Memory B cell (primary cell): ENCODE data around the gene TTC13.

Experiments
- ATAC-seq: fragments of 150-1000 bp; cut with Tn5 transposase; 2 replicates; pipeline ENCODE4 v1.10.0; 2021; ENCODE audit warnings: low read depth, mild to moderate bottlenecking, moderate library complexity
- DNase-seq, 2 donors: peaks; one replicate each; pipeline ENCODE4 v3.0.0; 2022; ENCODE audit warnings: low spot score in 2 of 2
- H3K27ac Mint-ChIP-seq: one replicate; pipeline ENCODE4 v1.8.0; 2022; ENCODE audit warnings: mild to moderate bottlenecking, moderate library complexity, mixed read lengths
- H3K27me3 Mint-ChIP-seq: one replicate; pipeline ENCODE4 v1.8.0; 2022; ENCODE audit warnings: mixed read lengths
- H3K36me3 Mint-ChIP-seq: one replicate; pipeline ENCODE4 v1.8.0; 2022; ENCODE audit warnings: mild to moderate bottlenecking, mixed read lengths
- H3K4me1 Mint-ChIP-seq: one replicate; pipeline ENCODE4 v1.8.0; 2022; ENCODE audit warnings: mixed read lengths
- H3K4me3 Mint-ChIP-seq: one replicate; pipeline ENCODE4 v1.8.0; 2022; ENCODE audit warnings: mild to moderate bottlenecking, moderate library complexity, mixed read lengths
- H3K9me3 Mint-ChIP-seq: one replicate; pipeline ENCODE4 v1.8.0; 2022; ENCODE audit warnings: mixed read lengths

TTC13 gene

DNA sequence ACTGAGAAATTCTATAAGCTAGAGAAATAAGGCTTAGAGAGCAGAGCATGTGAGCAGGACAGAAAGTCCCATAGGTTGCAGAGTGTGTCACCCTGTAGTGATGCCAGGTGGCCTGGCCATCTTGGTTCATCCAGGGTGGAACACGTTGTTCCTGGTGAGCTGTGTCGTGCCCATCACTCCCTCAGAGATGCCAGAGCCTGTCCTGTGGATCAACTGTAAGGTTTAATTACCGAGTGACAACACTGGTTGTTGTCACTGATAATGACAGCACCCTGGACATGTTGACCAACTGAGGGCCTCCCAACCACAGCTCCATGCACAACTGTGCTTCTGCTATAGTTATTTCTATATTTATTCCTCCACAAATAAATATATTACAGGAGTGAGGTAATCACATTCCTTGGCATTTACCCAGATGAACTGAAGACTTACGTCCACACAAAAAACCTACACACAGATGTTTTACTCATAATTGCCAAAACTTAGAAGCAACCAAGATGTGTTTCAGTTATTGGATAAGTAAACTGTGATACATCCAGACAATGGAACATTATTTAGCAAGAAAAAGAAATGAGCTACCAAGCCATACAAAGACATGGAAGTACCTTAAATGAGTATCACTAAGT is 116.6 kb downstream of the TTC13 start:
- no peak overlapping the region for H3K4me3 Mint-ChIP-seq
- H3K27me3 Mint-ChIP-seq, result no peaks in the 10 kb centered on the region
- DNase-seq (no peak), ATAC-seq (no peak)
- H3K36me3 Mint-ChIP-seq, result no peaks in the 10 kb centered on the region
- no peak overlapping the region for H3K27ac Mint-ChIP-seq
- H3K9me3 Mint-ChIP-seq, result no peaks in the 10 kb centered on the region
- peaks cover 9% of the 10 kb centered on the region for H3K4me1 Mint-ChIP-seq

DNA sequence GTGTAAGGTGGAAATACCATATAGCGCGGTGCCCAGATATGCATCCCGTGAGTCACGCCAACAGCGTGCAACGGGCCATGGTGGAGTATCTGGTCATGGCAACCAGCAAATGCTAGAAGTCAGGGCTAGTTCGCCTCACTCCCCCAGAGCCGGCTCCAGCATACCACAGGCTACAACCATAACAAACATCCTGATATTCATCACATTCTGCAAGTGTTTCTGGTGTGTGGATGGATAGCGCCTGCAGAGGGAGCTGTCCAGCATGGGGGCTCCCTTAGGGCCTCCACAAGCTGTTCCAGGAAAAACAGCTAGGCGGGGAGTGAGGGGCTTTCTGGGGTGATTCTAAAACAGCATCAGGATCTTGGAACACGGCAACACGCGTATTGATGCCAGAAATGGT is 117.2 kb downstream of the TTC13 start:
- Mint-ChIP-seq H3K27ac (no peak overlapping the region), H3K4me1 (peaks cover 6% of the 10 kb centered on the region), H3K36me3 (no peaks in the 10 kb centered on the region), H3K9me3 (no peaks in the 10 kb centered on the region), H3K4me3 (no peak overlapping the region), H3K27me3 (no peaks in the 10 kb centered on the region)
- DNase-seq (no peak), ATAC-seq (no peak)

DNA sequence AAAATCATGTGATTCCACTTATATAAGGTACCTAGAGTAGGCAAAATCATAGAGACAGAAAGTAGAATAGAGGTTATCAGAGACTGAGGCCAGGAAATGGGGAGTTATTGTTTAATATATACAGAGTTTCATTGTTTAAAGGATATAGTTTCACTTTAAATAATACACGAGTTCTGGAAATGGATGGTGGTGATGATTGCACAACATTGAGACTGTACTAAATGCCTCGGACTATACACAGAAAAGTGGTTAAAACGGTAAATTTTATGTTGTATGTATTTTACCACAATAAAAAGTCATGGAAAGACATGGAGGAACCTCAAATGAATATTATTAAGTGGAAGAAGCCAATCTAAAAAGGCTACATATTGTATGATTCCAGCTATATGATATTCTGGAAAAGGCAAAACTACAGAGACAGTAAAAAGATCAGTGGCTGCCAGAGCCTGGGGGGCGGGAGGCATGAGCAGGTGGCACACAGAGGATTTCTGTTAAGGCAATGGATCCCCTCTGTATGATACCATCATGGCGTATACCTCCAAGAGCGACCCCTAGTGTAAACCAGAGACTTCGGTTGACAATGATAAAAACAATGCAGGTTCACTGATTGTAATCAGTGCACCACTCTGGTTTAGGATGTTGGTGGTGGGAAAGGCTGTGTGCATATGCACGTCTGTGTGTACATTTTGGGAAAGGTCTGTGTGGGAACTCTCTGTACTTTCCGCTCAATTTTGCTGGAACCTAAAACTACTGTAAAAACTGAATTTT is 117.9 kb downstream of the TTC13 start:
- H3K4me3 Mint-ChIP-seq, result no peak overlapping the region
- no peak for ATAC-seq
- no peaks in the 10 kb centered on the region for H3K9me3 Mint-ChIP-seq
- H3K36me3 Mint-ChIP-seq, result no peaks in the 10 kb centered on the region
- DNase-seq, result no peak
- no peaks in the 10 kb centered on the region for H3K27me3 Mint-ChIP-seq
- H3K4me1 Mint-ChIP-seq, result peaks cover 6% of the 10 kb centered on the region
- no peak overlapping the region for H3K27ac Mint-ChIP-seq

- Mint-ChIP-seq H3K27me3 (no peaks in the 10 kb centered on the region), H3K4me3 (no peak overlapping the region), H3K4me1 (peaks cover 6% of the 10 kb centered on the region), H3K36me3 (peaks cover 3% of the 10 kb centered on the region), H3K9me3 (no peaks in the 10 kb centered on the region), H3K27ac (no peak overlapping the region)
- DNase-seq (no peak), ATAC-seq (no peak)
Observed at GRCh38 chr1:230858918-230859729, 119.5 kb downstream of the TTC13 start.

DNA sequence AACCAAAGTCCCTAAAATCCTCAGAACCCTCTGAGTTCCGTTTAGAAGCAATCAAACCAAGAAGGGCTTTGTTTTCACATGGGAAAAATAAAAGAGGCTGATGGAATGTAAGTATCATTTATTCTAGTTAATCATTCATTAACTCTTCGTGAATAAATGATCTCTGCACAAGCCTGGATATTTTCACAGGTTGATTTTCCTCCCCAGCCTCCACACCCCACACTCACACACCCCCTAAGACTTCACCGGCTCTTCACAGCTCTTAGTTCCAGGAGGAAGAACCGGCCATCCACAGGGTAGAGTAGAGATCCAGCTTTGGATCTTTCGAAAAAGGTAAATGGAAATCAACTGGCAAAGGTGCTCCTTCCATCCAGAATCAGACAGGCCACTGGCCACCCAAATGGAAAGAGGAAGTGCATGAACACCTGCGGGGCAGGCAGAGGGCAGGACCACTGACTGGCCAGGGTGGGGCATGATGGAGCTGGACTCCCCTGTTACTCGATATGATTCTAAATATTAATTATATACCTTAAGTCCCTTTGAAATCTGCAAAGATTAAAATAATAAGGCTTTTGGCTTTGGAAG is 120.3 kb downstream of the TTC13 start:
- H3K27me3 Mint-ChIP-seq, result no peaks in the 10 kb centered on the region
- H3K9me3 Mint-ChIP-seq, result no peaks in the 10 kb centered on the region

DNA sequence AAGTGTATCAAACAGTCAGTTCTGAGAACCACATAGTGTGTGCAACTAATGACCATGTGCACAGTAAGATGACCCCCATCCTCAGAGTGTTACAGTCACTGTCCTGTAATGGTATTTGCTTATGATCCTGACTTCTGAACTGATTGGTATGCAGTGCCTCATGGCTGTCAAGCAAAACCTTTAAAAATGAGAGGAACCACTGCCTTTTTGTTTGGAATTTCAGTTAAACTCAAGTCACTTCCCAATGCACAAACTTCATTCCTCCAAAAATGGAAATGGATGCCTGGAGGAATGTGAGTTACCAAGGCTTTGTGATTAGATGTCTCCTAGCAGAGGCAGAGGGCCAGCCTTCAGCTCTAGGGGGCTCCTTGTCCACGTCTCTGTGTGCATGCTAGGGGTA is 120.8 kb downstream of the TTC13 start:
- Mint-ChIP-seq H3K9me3 (no peaks in the 10 kb centered on the region), H3K4me3 (no peak overlapping the region), H3K27ac (no peak overlapping the region), H3K4me1 (no peaks in the 10 kb centered on the region), H3K36me3 (peaks cover 9% of the 10 kb centered on the region), H3K27me3 (no peaks in the 10 kb centered on the region)
- DNase-seq (no peak), ATAC-seq (no peak)

More for the DNA sequence above, 120.3 kb downstream of the TTC13 start:
- no peak for DNase-seq
- Mint-ChIP-seq H3K36me3 (peaks cover 5% of the 10 kb centered on the region), H3K4me3 (no peak overlapping the region), H3K27ac (no peak overlapping the region), H3K4me1 (peaks cover 4% of the 10 kb centered on the region)
- ATAC-seq, result no peak

DNA sequence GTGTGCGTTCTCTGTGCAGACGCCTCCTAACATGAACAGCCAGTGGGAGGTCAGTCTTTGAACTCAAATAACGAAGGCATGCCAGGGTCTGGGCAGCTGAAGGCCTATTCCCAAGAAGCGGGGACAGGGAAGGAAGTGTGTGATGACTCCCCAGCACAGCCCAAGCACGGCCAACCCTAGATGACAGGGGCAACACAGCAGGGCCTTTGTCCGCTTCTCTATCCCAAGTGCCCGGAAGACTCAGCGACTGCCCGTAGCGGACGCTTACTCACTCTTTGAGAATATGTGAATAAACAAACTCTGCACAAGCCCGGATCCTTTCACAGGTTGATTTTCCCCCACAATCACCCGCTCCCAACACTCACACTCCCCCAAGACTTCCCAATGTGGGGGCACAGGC is 121.6 kb downstream of the TTC13 start:
- peaks cover 13% of the 10 kb centered on the region for H3K36me3 Mint-ChIP-seq
- H3K4me1 Mint-ChIP-seq, result no peaks in the 10 kb centered on the region
- no peaks in the 10 kb centered on the region for H3K9me3 Mint-ChIP-seq
- DNase-seq (no peak), ATAC-seq (no peak)
- H3K4me3 Mint-ChIP-seq, result no peak overlapping the region
- no peak overlapping the region for H3K27ac Mint-ChIP-seq
- no peaks in the 10 kb centered on the region for H3K27me3 Mint-ChIP-seq
